COR-L47 (cell line): ENCODE results near the gene MTARC1.

Experiments used
- DNase-seq: peaks from one replicate; lab custom pipeline; 2025; lab: John Stamatoyannopoulos, UW

MTARC1 gene

GRCh38 chr1:220770245-220770913, 16.3 kb upstream of the MTARC1 start:
- DNase-seq: no peak

DNA sequence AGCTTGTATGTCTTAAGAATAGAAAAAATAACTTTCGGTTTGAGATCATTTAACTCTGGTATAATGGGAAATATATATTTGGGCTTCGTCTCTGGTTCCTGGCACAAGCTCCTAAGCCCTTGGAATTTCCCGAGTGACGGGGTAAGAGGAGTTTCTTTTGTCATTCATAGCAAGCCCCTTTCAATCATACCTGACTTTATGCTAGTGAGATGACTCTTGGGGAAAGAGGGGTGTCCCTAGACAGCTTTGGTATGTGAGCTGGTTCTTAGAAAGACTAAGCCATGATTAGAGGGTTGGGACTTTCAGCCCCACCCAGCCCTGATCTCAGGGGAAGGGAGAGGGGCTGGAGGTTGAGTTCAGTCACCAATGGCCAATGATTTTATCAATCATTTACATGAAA, 13.9 kb upstream of the MTARC1 start:
- no peak for DNase-seq

DNA sequence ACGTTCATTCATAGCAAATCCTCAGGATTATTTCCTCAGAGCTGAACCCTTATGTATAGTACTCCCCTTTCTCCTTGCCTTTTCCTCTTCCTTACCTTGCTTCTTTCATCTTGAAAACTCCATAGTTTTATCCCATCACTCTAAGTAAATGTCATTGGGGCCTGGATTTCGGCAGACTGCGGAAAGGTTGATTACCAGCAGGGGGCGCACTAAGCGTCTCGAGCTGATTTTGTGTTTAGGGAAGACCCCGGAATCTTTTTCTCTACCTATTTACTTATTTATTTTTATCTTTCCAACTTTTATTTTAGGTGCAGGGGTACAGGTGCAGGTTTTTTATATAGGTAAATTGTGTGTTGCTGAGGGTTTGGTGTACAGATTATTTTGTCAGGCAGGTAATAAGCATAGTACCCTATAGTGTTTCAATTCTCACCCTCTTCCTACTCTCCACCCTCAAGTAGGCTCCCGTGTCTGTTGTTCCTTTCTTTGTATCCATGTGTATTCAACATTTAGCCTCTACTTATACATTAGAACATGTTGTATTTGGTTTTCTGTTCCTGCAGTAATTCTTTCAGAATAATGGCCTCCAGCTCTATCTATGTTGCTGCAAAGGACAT, 11.4 kb upstream of the MTARC1 start:
- DNase-seq: no peak

GRCh38 chr1:220776254-220776653, 10.5 kb upstream of the MTARC1 start:
- no peak for DNase-seq

- DNase-seq: peak; percentile 61
Measured at GRCh38 chr1:220776720-220777326, 9.9 kb upstream of the MTARC1 start.

GRCh38 chr1:220783453-220783852, 3.3 kb upstream of the MTARC1 start:
- no peak for DNase-seq

DNA sequence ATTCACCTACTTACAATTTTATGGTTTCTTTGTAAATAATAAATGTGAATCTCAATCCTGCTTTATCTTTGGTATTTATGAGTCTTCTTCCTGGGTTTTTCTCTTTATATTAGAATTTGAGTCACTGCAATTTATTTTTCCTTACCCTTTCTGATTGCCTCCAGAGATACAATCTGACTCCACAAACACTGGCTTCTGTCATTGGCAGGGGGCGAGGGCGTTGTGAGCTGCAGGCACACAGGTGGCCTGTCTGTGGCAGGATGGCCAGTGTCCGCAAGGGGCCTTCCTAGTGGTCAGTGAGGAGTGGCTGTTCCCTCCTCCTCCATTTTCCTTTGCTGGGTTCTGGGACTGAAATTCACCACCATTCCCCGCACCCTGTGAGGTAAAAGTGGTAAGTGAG, 2.0 kb upstream of the MTARC1 start:
- DNase-seq: no peak

DNA sequence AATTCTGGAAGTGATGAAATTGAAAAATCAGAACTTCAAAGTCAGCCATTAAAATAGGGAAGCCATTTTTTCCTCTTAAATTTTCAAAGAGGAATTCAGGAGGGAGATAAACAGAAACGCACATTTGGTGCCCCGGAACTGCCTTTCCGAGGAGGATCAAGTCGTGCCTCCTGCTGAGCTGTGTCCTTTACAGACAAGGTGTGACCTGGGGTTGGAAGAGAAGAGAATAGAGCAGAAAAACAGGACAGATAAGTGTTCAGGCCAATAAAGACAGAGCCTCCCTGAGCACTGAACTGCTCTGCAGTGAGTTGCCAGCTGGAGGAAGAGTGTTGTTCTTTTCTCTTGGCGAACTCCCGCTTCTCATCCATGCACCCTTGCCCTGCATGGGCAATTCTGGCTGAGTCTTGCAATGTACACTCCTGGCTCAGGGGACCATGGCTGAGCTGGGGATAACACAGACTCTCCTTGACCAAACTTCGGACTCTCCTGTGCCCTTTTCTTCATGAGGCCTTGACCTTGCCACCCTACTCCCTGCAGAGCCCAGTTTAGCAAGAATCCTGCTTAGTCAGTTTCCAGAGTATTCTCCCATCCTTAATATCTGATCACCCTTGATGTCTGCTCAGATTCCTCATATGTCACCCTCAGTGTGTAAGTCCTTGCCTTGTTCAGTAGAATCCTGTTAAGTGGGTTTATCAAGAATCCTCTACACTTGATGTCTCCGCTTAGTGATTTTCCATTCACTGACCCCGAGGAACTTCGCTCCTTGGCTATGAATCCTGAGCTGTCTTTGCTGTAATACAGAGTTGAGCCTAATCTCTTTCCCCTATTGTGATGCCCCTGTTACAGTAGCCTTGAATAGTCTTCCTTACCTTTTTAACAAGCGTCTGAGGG, 1.3 kb upstream of the MTARC1 start:
- no peak for DNase-seq

DNA sequence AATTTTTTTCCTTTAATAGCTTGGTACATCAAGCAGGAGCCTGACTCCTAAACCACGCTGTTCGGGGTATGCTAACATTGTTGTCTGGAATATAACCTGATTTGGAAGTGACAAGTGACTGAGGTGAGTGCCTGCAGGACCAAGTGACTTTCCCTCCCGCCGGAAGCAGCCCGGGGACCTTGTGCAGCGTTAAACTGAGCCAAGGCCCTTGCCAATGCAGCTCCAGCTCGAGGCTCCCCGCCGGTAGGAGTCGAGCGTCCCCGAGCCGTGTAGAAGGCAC, 716 bp upstream of the MTARC1 start:
- no peak for DNase-seq

DNA sequence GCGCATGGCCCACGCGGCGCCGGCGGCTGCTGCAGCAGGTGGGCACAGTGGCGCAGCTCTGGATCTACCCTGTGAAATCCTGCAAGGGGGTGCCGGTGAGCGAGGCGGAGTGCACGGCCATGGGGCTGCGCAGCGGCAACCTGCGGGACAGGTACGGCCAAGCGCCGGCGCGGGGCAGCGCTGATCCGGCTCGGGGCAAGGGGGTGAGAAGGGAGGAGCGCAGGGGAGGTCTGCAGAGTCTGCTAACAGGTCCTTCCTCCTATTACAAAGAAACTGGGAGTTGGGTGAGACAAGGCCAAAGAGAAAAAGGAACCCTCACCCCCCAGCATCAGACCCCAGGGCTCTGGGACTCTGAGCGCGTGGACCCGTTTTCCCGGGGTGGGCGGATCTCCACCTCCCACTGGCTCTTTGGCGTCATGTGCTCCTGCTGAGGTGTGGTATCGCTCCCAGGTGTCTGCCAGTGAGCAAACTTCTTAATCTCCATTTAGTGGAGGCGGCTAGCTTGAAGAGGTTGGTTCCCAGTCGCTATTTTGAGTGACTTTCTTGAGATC, 431 bp downstream of the MTARC1 start:
- DNase-seq: peak; percentile 57

DNA sequence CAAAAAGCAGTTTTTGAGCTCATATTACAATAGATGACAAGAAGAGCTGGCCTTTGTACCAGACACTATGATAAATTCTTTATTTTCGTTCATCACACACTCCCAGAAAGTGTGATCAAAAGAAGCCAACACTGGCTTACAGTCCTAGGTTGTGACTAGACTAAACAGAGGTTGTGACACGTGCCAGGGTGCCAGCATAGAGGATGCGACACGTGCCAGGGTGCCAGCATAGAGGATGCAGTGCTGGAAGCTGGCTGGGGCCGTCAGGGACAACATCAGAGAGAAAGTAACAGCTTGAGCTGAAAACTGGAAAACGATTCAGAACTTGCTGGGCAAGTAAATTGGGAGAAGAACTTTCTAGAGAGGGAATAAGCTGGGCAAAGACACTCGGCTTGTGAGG, 2.2 kb downstream of the MTARC1 start:
- DNase-seq: no peak

DNA sequence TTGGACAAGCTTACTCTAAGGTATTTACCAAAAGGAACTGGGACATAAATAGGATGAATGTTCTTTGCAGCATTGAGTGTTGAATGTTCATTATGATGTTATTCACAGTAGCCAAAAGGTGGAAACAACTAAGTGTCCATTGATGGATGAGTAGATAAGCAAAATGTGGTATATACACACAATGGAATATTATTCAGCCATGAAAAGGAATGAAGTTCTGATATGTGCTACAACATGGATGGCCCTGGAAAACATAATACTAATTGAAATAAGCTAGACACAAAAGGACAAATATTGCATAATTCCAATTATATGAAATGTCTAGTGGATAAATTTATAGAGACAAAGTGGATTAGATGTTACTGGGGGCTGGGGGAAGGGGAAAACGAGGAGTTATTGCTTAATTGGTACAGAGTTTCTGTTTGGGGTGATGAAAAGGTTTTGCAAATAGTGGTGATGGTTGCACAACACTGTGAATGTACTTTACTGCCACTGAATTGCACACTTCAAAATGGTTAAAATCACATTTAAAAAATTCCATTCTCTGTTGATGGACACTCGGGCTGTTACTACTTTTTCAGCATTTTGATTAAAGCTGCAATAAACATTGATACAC, 2.9 kb downstream of the MTARC1 start:
- no peak for DNase-seq

GRCh38 chr1:220791285-220791684, 4.6 kb downstream of the MTARC1 start:
- DNase-seq: peak; percentile 82

GRCh38 chr1:220791956-220792355, 5.2 kb downstream of the MTARC1 start:
- no peak for DNase-seq

DNA sequence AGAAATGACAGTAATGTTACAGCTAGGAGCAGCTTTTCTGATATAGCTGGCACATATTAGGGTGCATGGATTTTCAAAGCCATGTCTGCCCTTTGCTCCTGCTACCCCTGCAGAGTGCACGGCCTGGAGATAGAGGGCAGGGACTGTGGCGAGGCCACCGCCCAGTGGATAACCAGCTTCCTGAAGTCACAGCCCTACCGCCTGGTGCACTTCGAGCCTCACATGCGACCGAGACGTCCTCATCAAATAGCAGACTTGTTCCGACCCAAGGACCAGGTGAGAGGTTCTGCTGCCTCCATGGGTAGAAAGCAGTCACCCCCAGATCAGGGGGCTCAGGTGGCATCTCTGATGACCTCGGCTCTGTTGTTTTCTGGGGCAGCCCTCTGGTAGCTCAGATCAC, 9.8 kb downstream of the MTARC1 start:
- DNase-seq: no peak

GRCh38 chr1:220797044-220797443, 10.3 kb downstream of the MTARC1 start:
- no peak for DNase-seq

DNA sequence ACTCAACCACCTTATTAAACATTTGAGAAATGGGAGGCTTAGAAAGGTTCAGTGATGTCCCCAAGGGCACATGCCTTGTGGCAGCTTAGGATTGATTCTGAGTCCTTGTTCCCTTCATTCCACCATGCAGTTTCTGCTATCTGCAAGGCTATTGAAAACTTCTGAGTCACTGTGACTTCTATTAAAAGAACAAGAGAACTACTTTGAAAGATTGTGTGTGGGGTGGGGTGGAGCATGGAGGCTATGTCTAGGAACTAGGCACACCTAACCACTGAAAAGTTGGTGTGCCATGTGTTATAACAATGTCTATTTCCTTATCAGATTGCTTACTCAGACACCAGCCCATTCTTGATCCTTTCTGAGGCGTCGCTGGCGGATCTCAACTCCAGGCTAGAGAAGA, 10.8 kb downstream of the MTARC1 start:
- DNase-seq: no peak

DNA sequence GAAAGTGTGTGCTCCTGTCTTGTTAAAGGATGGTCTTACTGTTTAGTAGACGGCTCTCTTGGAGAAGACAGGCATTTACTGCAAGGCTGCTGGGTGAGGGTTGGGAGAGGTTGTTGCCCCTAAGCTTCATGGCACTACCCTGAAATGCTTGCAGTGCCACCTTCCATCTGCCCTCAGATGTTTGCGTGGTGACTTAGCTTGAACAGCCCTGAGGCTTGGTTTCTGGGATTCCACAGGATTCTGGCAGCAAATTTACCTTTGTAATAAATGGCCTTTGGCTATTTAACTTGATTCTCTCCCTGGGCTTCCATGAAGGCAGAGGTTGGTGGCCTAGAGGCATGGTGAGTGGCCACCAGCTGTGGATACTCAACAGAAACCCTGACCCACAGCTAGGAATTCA, 11.6 kb downstream of the MTARC1 start:
- no peak for DNase-seq

- no peak for DNase-seq
Measured at GRCh38 chr1:220800262-220800661, 13.5 kb downstream of the MTARC1 start.

DNA sequence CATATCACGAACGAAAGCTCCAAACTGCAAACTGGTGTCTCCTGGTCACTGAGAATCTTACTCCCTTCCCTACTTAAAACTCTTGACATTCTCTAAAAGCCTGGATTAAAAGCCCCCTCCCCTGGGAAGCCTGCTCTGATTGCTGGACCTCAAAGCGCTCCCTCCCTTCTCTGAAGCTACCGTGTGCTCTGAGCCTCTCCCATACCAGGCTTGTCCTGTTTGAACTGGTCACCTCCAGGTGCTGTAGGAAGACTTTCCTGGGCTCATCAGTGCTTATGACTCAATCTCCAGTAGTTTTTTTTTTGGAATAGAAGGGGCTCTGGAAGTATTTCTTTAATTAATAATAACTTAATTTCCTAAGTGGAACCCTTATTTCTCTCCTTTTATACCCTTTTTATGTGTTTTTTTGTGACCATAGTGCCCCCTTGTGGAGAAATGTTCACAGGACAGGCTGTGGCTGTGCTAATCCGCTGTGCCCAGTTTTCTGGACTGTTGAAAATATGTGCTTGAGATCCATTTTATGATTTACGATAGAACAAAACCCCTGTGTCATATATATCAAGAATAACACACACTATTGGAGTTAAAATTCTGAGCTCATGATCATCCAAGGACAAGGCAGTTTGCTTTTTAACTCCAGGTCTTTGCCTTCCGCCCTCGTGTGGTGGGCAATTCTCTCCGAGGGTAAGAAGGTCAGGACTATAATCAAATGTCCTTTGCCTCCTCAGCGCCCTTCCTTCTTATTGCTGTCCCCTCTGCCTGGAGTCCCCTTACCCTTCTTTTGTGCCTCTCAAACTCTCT, 16.9 kb downstream of the MTARC1 start:
- no peak for DNase-seq

DNA sequence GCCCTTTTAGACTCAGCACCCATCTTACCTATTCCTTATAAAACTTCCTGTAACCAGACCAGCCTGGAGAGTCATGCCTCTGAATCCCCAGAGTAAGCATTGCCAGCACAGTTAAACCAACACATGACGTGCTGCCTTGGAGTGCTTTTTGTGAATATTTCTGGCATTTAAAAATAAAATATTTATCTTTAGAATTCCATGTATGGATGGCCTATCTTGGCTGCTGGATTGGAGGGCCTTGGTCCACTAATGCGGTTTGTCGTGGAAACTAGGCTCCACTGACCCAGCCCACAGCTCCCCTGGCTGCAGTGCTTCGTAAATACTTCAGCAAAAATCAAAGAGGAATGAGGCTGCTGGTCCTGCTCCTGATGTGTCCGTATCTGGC, 17.5 kb downstream of the MTARC1 start:
- no peak for DNase-seq
